Iris pigment epithelial cell (primary cell): Measurements from ENCODE around the gene TNFRSF14.
"Not testable (repeated sequence)": the region's sequence is repeated elsewhere in the genome, so short reads cannot be mapped to it uniquely, and the experiment has no call there.

ENCODE experiments used
- DNase-seq: peaks from one replicate; pipeline ENCODE4 v3.0.0-alpha.2; 2011; ENCODE audit warnings: low read depth

Gene TNFRSF14

GRCh38 chr1:2539312-2539907 is 16.8 kb upstream of the TNFRSF14 start:
- DNase-seq = no peak

DNA sequence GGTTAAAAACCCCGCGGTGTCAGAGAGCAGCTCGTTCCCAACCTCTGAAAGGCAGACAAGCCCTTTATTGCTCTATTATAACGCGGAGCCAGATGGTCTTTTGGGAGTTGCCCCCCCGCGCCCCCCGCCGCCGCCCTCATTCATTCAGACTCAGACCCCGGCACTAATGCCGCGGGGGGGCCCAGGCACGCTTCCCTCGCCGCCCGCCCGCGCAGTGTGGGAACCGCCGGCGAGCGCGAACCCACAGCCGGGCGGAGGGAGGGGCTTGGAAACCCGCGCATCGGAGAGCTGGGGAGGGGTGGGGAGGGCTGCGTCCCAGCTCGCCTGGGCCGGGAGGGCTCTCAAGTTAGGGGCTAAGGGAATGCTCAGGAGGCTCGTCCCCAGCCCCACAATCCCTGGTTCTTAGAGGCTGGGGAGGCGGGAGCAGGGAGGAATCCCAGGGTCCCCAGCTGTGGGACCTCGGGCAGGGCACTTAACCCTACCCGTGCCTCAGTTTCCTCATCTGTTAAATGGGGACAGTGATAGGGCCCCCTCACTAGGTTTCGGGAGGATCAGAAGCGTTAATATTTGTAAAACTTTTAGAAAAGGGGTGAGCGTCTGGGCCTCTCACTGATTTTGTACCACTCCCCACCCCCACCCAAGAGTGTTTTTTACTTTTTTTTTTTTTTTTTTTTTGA is 15.2 kb upstream of the TNFRSF14 start:
- DNase-seq = no peak

DNA sequence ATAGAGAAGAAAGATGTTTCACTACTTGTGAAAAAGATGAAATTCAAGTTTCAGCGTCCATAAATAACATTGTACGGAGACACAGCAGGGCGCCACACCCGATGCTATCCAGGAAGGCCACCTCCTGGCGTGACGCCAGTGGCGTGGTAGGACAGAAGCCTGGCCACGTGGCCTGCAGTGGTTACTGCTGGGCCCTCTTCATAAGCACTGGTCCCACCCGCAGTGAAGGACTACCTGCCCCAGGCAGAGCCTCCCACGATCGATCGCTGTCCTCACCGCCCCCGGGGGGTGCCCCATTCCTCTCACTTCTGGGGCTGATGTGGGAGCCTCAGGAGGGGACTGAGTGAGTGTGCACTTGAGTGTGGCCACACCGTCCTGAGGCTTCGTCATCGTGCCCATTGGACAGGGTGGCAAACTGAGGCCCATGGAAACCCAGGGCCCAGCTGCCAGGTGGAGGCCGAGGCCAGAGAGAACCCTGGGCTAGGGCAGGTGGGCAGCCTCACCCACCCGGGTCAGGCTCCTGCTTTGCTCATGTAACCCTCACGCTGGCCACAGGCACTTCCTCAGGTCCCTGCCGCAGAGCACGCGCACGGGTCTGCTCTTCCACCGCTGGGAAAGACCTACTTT is 14.4 kb upstream of the TNFRSF14 start:
- DNase-seq = no peak

DNA sequence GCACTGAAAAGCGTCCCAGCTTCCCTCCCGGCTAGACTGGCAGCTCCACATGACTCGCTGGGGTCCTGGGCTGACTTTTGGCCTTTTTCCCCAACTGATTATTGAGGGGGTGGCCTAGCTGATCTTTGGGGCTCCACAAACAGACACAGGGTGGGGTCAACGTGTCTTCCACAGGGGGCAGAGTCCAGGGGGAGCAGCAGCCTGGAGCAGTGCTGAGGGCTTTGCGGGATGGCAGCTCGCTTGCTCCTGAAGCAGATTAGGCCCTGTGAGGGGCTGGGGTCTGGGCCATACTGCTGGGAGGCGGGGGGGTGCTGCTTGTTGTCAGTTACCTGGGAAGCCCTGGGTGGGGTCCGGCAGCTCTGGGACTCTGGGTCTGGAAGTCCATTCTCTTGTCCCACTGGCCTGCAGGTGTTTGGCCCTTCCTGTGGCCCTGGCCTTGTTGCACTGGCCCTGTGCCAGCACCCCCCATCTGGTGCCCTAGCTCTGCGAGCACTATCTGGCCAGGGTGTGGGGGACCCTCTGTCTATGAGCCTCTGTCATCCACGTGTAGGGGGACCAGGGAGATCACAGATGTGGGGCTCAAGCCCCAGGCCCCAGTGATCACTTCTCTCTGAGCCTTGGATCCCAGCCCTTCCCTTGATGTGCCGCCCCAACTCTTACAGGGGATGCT is 13.8 kb upstream of the TNFRSF14 start:
- no peak for DNase-seq

DNA sequence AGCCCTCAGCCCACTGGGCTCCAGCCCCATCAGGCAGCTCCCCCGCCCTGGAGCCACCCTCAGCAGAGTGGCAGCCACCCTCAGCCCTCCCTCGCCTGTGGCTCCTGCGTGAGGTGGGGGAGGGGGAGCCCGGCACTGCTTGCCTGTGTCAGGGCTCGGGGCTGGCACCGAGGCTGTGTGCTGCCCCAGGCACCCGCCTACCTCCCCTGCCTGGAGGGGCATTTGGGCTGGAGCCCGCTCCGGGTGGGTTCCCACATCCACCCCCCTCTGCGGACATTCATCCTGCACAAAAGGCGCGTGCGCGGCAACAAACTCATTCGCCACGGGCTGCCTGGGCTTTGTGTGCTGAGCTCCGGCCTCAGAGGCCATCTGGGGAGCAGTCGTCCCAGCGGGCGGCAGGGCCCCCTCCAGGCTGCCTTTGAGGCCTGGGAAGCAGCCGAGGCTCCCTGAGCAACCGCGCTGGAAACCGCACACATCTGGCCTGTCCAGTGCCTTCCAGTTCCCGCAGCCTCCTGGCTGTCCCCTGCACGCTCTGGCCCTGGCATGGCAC is 12.6 kb upstream of the TNFRSF14 start:
- no peak for DNase-seq

GRCh38 chr1:2544093-2544874 is 11.9 kb upstream of the TNFRSF14 start:
- DNase-seq = peak; percentile 44

- DNase-seq = peak; percentile 42
Measured at GRCh38 chr1:2544875-2545640, 11.1 kb upstream of the TNFRSF14 start.

GRCh38 chr1:2545754-2546514 is 10.2 kb upstream of the TNFRSF14 start:
- peak; percentile 68 for DNase-seq

GRCh38 chr1:2546515-2547209 is 9.5 kb upstream of the TNFRSF14 start:
- peak; percentile 63 for DNase-seq

- DNase-seq = no peak
Measured at GRCh38 chr1:2547210-2548067, 8.7 kb upstream of the TNFRSF14 start.

- peak; percentile 59 for DNase-seq
Measured at GRCh38 chr1:2548068-2548589, 8.0 kb upstream of the TNFRSF14 start.

DNA sequence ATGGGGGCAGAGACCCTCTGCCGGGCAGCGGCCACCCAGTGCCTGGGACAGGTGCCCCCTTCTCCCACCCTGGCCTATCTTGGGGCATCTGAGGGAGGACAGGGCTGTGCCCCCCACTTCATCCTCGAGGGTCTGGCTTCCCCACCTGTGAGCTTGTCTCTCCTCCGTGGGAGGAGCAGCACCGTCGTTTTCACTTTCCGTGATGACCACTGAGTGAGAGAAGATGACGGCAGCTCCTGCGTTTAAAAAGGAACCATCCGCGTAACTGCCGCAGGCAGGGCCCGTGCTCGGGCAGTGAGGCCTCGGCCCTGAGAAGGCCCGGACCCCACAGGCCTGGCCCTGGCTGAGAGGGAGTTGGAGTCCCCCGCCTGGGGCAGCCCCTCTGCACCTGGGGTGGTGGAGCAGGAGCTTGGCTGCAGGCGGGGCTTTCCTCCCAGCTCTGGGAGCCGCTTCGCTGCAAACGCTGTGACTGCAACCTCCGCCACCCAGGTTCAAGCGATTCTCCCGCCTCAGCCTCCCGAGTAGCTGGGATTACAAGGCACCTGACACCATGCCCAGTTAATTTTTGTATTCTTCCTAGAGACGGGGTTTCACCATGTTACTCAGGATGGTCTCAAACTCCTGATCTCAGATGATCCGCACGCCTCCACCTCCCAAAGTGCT is 6.7 kb upstream of the TNFRSF14 start:
- not testable (repeated sequence) for DNase-seq

DNA sequence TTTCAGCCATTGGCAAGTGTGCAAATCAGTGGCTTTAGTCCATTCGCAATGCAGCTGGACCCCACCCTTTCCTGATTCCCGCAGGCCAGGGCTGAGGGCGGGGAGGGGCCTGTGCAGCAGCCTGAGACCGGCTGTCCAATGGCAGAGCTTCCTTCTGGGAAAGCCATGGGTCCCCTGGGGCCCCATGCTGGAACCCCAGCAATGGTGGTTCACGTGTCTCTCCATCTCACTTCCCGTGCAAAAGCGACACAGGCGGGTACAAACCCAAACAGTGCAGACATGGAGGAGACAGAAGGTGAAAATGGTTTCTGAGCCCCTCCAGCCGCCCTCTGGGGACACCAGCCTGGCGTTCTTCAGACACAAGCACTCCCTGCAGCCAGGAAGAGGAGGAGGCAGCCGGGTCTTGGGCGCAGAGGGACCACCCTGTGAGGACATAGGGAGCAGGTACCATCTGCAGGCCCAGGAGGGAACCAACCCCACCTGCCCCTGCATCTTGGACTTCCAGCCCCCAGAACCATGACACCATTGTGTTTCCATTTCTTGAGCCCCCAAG is 5.8 kb upstream of the TNFRSF14 start:
- not testable (repeated sequence) for DNase-seq

DNA sequence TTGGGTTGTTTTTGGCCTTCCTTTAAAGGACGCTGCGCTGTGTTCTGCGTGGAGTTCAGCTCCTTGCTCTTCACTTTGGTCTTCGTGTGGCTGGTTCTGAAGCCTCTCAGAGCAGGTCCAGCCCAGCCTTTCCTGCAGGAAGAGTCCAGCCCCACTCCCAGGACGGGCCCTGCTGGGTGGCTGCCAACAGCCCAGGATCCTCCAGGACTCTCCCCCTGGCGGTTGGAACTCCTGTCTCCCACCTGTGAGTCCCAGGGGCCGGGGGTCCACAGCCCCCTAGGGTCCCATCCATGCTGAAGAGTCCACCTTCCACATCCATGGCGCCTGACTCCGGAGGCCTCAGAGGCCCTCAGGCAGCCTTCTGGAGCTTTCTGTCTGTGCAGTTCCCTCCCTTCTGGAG is 4.6 kb upstream of the TNFRSF14 start:
- not testable (repeated sequence) for DNase-seq

DNA sequence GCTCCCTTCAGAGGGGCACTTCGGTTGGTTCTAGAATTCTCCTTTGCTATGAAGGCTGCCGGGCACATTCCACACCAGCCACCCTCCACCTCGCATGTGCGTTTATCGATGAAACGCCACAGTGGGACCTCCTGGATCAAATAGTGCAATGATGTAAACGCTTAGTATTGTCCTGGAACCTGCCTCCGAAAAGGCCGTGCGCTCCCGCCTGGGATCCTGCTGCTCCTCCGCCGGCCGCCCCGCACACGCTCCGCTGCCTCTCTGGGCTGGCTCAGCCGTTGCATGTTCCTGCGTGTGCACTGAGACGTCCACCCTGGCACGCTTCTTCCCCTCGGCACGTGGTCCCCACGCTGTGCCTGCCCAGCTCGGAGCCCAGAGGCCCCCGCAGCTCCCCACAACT is 4.0 kb upstream of the TNFRSF14 start:
- no peak for DNase-seq

GRCh38 chr1:2553076-2553475 is 3.1 kb upstream of the TNFRSF14 start:
- not testable (repeated sequence) for DNase-seq

- DNase-seq = no peak
Measured at GRCh38 chr1:2553871-2554620, 2.1 kb upstream of the TNFRSF14 start.
